Measurements from ENCODE around the gene ATP2A3. TPM values are rescaled to one million over a fixed set of nuclear protein-coding genes. Genes with fewer than 3 reads are reported as not detected.

Gene ATP2A3
- total RNA-seq, 1 experiment from 2014 or later: 8.2 TPM

- no peaks in the 10 kb centered on the region for H3K27me3 Mint-ChIP-seq (ENCODE audit: insufficient read depth, unreplicated experiment)
- no peak overlapping the region for H3K4me3 Mint-ChIP-seq (ENCODE audit: unreplicated experiment)
- Histone ChIP-seq H3K4me1 (no peaks in the 10 kb centered on the region), H3K4me3 (ENCODE audit: low read depth, low read length) (no peak overlapping the region), H3K27me3 (replicated peaks; ENCODE audit: control insufficient read depth, insufficient read depth, low read length) (no peaks in the 10 kb centered on the region), H3K9me3 (no peaks in the 10 kb centered on the region), H3K36me3 (ENCODE audit: control insufficient read depth, insufficient read depth, low read length) (no peaks in the 10 kb centered on the region)
- no peaks in the 10 kb centered on the region for H3K9me3 Mint-ChIP-seq (ENCODE audit: unreplicated experiment)
- intact Hi-C loops (cut with micrococcal nuclease; ENCODE audit: unreplicated experiment): no loop called here
- CTCF ChIA-PET: interaction anchor here (0.6 kb wide), 1 partner anchor 127 kb away, joined by 4 read pairs; no protein-coding TSS in a partner anchor
- DNase-seq: no peak
- H3K36me3 Mint-ChIP-seq (ENCODE audit: insufficient read depth, unreplicated experiment): no peaks in the 10 kb centered on the region
- BruUV-seq (replicated peaks): no TSS peak
- H3K27ac Mint-ChIP-seq (ENCODE audit: unreplicated experiment): no peak overlapping the region
- TF ChIP-seq CTCF (IDR thresholded peaks at IDR 0.05; ENCODE audit: insufficient read depth in 1 of 2, low read depth in 1 of 2, low read length in 1 of 2, severe bottlenecking in 1 of 2, unreplicated experiment in 1 of 2): no peak
- POLR2A ChIA-PET: no interaction called here
- no peaks in the 10 kb centered on the region for H3K4me1 Mint-ChIP-seq (ENCODE audit: low read depth, unreplicated experiment)
Observed at GRCh38 chr17:3911271-3912053, 52.8 kb downstream of the ATP2A3 start.

- H3K4me1 Mint-ChIP-seq (ENCODE audit: low read depth, unreplicated experiment): no peaks in the 10 kb centered on the region
- H3K9me3 ChIP-seq: no peaks in the 10 kb centered on the region
- H3K9me3 Mint-ChIP-seq (ENCODE audit: unreplicated experiment): no peaks in the 10 kb centered on the region
- no peaks in the 10 kb centered on the region for H3K4me1 ChIP-seq
- intact Hi-C loops (cut with micrococcal nuclease; ENCODE audit: unreplicated experiment): no loop called here
- DNase-seq: no peak
- no TSS peak for BruUV-seq (replicated peaks)
- CTCF ChIA-PET: no interaction called here
- no peak overlapping the region for H3K27ac Mint-ChIP-seq (ENCODE audit: unreplicated experiment)
- no peaks in the 10 kb centered on the region for H3K27me3 Mint-ChIP-seq (ENCODE audit: insufficient read depth, unreplicated experiment)
- no peak for TF ChIP-seq CTCF (IDR thresholded peaks at IDR 0.05; ENCODE audit: insufficient read depth in 1 of 2, low read depth in 1 of 2, low read length in 1 of 2, severe bottlenecking in 1 of 2, unreplicated experiment in 1 of 2)
- H3K4me3 ChIP-seq (ENCODE audit: low read depth, low read length): no peak overlapping the region
- POLR2A ChIA-PET: no interaction called here
- H3K36me3 ChIP-seq (ENCODE audit: control insufficient read depth, insufficient read depth, low read length): no peaks in the 10 kb centered on the region
- no peaks in the 10 kb centered on the region for H3K36me3 Mint-ChIP-seq (ENCODE audit: insufficient read depth, unreplicated experiment)
- H3K27me3 ChIP-seq (replicated peaks; ENCODE audit: control insufficient read depth, insufficient read depth, low read length): no peaks in the 10 kb centered on the region
- H3K4me3 Mint-ChIP-seq (ENCODE audit: unreplicated experiment): no peak overlapping the region
Observed at GRCh38 chr17:3910420-3911270, 53.6 kb downstream of the ATP2A3 start.

GRCh38 chr17:3909257-3909656 lies 55.0 kb downstream of the ATP2A3 start:
- DNase-seq: no peak
- no peaks in the 10 kb centered on the region for H3K27me3 Mint-ChIP-seq (ENCODE audit: insufficient read depth, unreplicated experiment)
- POLR2A ChIA-PET: no interaction called here

More at GRCh38 chr17:3909257-3909656, 55.0 kb downstream of the ATP2A3 start:
- Histone ChIP-seq H3K27me3 (replicated peaks; ENCODE audit: control insufficient read depth, insufficient read depth, low read length) (no peaks in the 10 kb centered on the region), H3K36me3 (ENCODE audit: control insufficient read depth, insufficient read depth, low read length) (no peaks in the 10 kb centered on the region), H3K4me3 (ENCODE audit: low read depth, low read length) (no peak overlapping the region), H3K4me1 (no peaks in the 10 kb centered on the region), H3K9me3 (no peaks in the 10 kb centered on the region)
- no TSS peak for BruUV-seq (replicated peaks)
- Mint-ChIP-seq H3K36me3 (ENCODE audit: insufficient read depth, unreplicated experiment) (no peaks in the 10 kb centered on the region), H3K4me3 (ENCODE audit: unreplicated experiment) (no peak overlapping the region), H3K9me3 (ENCODE audit: unreplicated experiment) (no peaks in the 10 kb centered on the region), H3K27ac (ENCODE audit: unreplicated experiment) (no peak overlapping the region), H3K4me1 (ENCODE audit: low read depth, unreplicated experiment) (no peaks in the 10 kb centered on the region)
- TF ChIP-seq CTCF (IDR thresholded peaks at IDR 0.05; ENCODE audit: insufficient read depth in 1 of 2, low read depth in 1 of 2, low read length in 1 of 2, severe bottlenecking in 1 of 2, unreplicated experiment in 1 of 2): no peak
- intact Hi-C loops (cut with micrococcal nuclease; ENCODE audit: unreplicated experiment): no loop called here
- CTCF ChIA-PET: no interaction called here

Data from Caco-2 (cell line).